K562 (cell line): Measurements from ENCODE around the gene PRSS56.
"Not testable (repeated sequence)": the region's sequence is repeated elsewhere in the genome, so short reads cannot be mapped to it uniquely, and the experiment has no call there.

ENCODE experiments used
- KDM4B ChIP-seq, 2 experiments: fragments of 450-650 bp in 1 of 2; sonication (generic) in 1 of 2; IDR thresholded peaks; 2 replicates each; pipeline ENCODE4 v1.6.1; 2016 to 2017; ENCODE audit warnings: borderline replicate concordance in 2 of 2, antibody characterized with exemption in 1 of 2, low read depth in 1 of 2, mild to moderate bottlenecking in 1 of 2
- NBN ChIP-seq: fragments of 450-650 bp; IDR thresholded peaks from 2 replicates; pipeline ENCODE4 v1.6.1; 2016; ENCODE audit warnings: low read depth, mild to moderate bottlenecking
- NR2C1 ChIP-seq, 2 experiments: fragments of 450-650 bp; IDR thresholded peaks; 2 replicates each; pipeline ENCODE4 v1.6.1; 2017; ENCODE audit warnings: mild to moderate bottlenecking in 2 of 2, antibody characterized with exemption in 1 of 2, inconsistent platforms in 1 of 2, missing compliant biosample characterization in 1 of 2, missing genetic modification characterization in 1 of 2
- PHB2 ChIP-seq: fragments of 450-650 bp; IDR thresholded peaks from 2 replicates; pipeline ENCODE4 v1.6.1; 2017; ENCODE audit warnings: low read depth
- POLR2AphosphoS5 ChIP-seq: IDR thresholded peaks from 2 replicates; pipeline ENCODE4 v1.6.1; 2011; ENCODE audit warnings: mild to moderate bottlenecking, low read depth, low read length, moderate library complexity; ENCODE audit not compliant: control insufficient read depth, insufficient read depth
- RB1 ChIP-seq: fragments of 450-650 bp; IDR thresholded peaks from 2 replicates; pipeline ENCODE4 v1.6.1; 2017; ENCODE audit warnings: low read depth, mild to moderate bottlenecking
- TBL1XR1 ChIP-seq, 2 experiments: IDR thresholded peaks; 2 replicates each; pipeline ENCODE4 v1.6.1; 2012; ENCODE audit warnings: improper control_type of control experiment in 2 of 2, low read length in 2 of 2, mild to moderate bottlenecking in 1 of 2
- TFAM ChIP-seq: fragments of 250-450 bp; sonication (Bioruptor Pico); conservative IDR thresholded peaks from 2 replicates; pipeline ENCODE4 v1.5.0; 2021; ENCODE audit warnings: mild to moderate bottlenecking, moderate library complexity
- ZNF395 ChIP-seq: fragments of 200-800 bp; sonication (Bioruptor generic); IDR thresholded peaks from 2 replicates; pipeline ENCODE4 v1.6.1; 2017; ENCODE audit warnings: missing genetic modification characterization, missing compliant biosample characterization
- ZNF561 ChIP-seq: fragments of 450-650 bp; formaldehyde crosslinking; conservative IDR thresholded peaks from 2 replicates; pipeline ENCODE4 v1.4.0; 2020; ENCODE audit warnings: mild to moderate bottlenecking, moderate library complexity
- TF ChIP-seq, protein P1 (sequence below): fragments of 250-450 bp; sonication (Bioruptor Pico); IDR thresholded peaks from 2 replicates; pipeline ENCODE4 v1.5.0; 2020; ENCODE audit warnings: mild to moderate bottlenecking, borderline replicate concordance
- TF ChIP-seq, protein P2 (sequence below): sonication (generic); formaldehyde crosslinking; IDR thresholded peaks from 2 replicates; pipeline ENCODE4 v1.8.0; 2022; ENCODE audit warnings: mild to moderate bottlenecking, missing genetic modification reagents
- TF ChIP-seq, protein P3 (sequence below): fragments of 150-350 bp; conservative IDR thresholded peaks from 2 replicates; pipeline ENCODE4 v1.6.1; 2014; ENCODE audit warnings: low read length

- TF ChIP-seq NBN; PHB2; ZNF561; NR2C1 (IDR thresholded peaks at IDR 0.05); NR2C1 (tag; IDR thresholded peaks at IDR 0.05); POLR2AphosphoS5; ZNF395 (CRISPR knock-in tag); TFAM (CRISPR knock-in tag); RB1; TBL1XR1 (IDR thresholded peaks at IDR 0.05; ENCODE audit: low read length in 2 of 2); KDM4B (IDR thresholded peaks at IDR 0.05; ENCODE audit: borderline replicate concordance in 2 of 2, low read depth in 1 of 2): not testable (repeated sequence)
- TF ChIP-seq, protein P1, sequence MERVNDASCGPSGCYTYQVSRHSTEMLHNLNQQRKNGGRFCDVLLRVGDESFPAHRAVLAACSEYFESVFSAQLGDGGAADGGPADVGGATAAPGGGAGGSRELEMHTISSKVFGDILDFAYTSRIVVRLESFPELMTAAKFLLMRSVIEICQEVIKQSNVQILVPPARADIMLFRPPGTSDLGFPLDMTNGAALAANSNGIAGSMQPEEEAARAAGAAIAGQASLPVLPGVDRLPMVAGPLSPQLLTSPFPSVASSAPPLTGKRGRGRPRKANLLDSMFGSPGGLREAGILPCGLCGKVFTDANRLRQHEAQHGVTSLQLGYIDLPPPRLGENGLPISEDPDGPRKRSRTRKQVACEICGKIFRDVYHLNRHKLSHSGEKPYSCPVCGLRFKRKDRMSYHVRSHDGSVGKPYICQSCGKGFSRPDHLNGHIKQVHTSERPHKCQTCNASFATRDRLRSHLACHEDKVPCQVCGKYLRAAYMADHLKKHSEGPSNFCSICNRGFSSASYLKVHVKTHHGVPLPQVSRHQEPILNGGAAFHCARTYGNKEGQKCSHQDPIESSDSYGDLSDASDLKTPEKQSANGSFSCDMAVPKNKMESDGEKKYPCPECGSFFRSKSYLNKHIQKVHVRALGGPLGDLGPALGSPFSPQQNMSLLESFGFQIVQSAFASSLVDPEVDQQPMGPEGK (CRISPR knock-in tag) = not testable (repeated sequence)
- TF ChIP-seq, protein P2, sequence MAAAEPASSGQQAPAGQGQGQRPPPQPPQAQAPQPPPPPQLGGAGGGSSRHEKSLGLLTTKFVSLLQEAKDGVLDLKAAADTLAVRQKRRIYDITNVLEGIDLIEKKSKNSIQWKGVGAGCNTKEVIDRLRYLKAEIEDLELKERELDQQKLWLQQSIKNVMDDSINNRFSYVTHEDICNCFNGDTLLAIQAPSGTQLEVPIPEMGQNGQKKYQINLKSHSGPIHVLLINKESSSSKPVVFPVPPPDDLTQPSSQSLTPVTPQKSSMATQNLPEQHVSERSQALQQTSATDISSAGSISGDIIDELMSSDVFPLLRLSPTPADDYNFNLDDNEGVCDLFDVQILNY = not testable (repeated sequence)
- TF ChIP-seq, protein P3, sequence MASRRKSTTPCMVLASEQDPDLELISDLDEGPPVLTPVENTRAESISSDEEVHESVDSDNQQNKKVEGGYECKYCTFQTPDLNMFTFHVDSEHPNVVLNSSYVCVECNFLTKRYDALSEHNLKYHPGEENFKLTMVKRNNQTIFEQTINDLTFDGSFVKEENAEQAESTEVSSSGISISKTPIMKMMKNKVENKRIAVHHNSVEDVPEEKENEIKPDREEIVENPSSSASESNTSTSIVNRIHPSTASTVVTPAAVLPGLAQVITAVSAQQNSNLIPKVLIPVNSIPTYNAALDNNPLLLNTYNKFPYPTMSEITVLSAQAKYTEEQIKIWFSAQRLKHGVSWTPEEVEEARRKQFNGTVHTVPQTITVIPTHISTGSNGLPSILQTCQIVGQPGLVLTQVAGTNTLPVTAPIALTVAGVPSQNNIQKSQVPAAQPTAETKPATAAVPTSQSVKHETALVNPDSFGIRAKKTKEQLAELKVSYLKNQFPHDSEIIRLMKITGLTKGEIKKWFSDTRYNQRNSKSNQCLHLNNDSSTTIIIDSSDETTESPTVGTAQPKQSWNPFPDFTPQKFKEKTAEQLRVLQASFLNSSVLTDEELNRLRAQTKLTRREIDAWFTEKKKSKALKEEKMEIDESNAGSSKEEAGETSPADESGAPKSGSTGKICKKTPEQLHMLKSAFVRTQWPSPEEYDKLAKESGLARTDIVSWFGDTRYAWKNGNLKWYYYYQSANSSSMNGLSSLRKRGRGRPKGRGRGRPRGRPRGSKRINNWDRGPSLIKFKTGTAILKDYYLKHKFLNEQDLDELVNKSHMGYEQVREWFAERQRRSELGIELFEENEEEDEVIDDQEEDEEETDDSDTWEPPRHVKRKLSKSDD = not testable (repeated sequence)
These were observed 12.6 kb downstream of the PRSS56 start for GRCh38 chr2:232532821-232533220.
